ENCODE data around the gene LRRC53. TPM values are rescaled to one million over a fixed set of nuclear protein-coding genes. Genes with fewer than 3 reads are reported as not detected.

The LRRC53 gene
- total RNA-seq, 1 donor from 2014 or later = 0.42 TPM

DNA sequence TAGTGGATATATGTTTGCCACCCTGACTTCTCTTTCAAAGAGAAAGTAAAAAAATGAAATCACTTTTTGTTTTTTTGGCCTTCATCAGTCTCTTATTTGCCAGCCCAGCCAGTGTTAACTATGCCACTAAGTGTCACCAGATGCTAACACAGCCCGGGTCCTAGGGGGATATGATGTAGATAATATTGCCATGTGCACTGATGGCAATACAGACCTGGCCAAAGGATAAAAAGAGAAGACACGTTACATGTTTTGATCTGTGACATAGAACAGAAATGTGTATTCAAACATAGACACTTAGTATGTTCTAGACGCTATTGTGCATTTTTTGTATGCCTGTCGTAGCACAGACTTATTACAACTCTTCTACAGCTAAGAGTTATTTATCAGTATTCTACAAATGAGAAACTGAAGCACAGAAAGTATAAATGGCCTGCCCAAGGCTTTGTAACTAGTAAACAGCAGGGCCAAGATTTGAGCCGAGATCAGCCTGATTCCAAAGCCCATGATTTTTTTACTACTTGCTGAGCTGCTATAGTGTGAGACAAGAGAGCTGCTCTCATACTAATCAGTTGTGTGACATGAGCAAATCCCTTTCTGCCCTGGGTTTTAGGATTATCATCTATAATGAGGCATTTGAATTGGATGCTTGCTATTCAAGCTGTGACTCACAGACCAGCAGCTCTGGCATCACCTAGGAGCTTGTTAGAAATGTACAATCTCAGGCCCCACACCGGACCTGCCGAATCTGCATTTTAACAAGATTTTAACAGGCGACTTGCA is 6.3 kb downstream of the LRRC53 start:
- TF ChIP-seq, protein P1, sequence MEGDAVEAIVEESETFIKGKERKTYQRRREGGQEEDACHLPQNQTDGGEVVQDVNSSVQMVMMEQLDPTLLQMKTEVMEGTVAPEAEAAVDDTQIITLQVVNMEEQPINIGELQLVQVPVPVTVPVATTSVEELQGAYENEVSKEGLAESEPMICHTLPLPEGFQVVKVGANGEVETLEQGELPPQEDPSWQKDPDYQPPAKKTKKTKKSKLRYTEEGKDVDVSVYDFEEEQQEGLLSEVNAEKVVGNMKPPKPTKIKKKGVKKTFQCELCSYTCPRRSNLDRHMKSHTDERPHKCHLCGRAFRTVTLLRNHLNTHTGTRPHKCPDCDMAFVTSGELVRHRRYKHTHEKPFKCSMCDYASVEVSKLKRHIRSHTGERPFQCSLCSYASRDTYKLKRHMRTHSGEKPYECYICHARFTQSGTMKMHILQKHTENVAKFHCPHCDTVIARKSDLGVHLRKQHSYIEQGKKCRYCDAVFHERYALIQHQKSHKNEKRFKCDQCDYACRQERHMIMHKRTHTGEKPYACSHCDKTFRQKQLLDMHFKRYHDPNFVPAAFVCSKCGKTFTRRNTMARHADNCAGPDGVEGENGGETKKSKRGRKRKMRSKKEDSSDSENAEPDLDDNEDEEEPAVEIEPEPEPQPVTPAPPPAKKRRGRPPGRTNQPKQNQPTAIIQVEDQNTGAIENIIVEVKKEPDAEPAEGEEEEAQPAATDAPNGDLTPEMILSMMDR (IDR thresholded peaks at IDR 0.05; ENCODE audit: partially characterized antibody, unreplicated experiment) = no peak
- H3K9me3 Mint-ChIP-seq (ENCODE audit: unreplicated experiment) = peaks cover 9% of the 10 kb centered on the region
- DNase-seq = peak; percentile 27
- no peaks in the 10 kb centered on the region for H3K27me3 Mint-ChIP-seq (ENCODE audit: unreplicated experiment)
- peak overlapping the region; percentile 61 for H3K4me3 Mint-ChIP-seq (ENCODE audit: unreplicated experiment)
- peaks cover 35% of the 10 kb centered on the region for H3K4me1 Mint-ChIP-seq (ENCODE audit: low read depth, unreplicated experiment)
- H3K36me3 Mint-ChIP-seq (ENCODE audit: unreplicated experiment) = no peaks in the 10 kb centered on the region
- peak overlapping the region; percentile 94 for H3K27ac Mint-ChIP-seq (ENCODE audit: unreplicated experiment)

DNA sequence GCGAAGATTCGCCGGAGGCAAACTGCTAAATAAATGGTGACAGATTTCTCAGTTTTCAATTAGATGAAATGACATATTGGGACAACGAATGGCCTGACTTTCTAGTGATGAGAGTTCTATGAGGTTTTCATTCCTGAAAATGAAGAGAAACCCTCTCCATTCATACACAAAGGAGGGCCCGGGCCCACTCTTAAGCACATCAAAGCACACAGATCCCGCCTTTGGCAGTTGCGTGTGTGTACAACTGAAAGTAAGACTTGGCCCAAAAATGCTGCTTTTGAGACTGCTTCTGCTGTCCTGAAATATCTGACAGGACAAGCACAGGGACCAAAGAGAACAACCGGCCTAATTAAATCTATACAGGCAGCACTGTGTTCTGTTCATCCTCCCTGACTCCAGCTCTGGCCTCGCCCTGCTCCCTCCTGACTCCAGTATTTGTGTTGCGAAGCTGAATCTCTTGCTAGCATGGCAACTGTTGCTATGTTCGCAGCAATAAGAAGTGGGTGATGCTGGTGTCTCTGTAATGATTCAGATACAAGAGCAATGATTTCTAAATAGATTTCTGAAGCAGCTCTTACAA is 7.4 kb downstream of the LRRC53 start:
- H3K27ac Mint-ChIP-seq (ENCODE audit: unreplicated experiment) = peak overlapping the region; percentile 94
- peaks cover 35% of the 10 kb centered on the region for H3K4me1 Mint-ChIP-seq (ENCODE audit: low read depth, unreplicated experiment)
- TF ChIP-seq, protein P1 (IDR thresholded peaks at IDR 0.05; ENCODE audit: partially characterized antibody, unreplicated experiment) = no peak
- peaks cover 10% of the 10 kb centered on the region for H3K9me3 Mint-ChIP-seq (ENCODE audit: unreplicated experiment)
- H3K27me3 Mint-ChIP-seq (ENCODE audit: unreplicated experiment) = no peaks in the 10 kb centered on the region
- peak; percentile 52 for DNase-seq
- H3K4me3 Mint-ChIP-seq (ENCODE audit: unreplicated experiment) = no peak overlapping the region
- no peaks in the 10 kb centered on the region for H3K36me3 Mint-ChIP-seq (ENCODE audit: unreplicated experiment)

DNA sequence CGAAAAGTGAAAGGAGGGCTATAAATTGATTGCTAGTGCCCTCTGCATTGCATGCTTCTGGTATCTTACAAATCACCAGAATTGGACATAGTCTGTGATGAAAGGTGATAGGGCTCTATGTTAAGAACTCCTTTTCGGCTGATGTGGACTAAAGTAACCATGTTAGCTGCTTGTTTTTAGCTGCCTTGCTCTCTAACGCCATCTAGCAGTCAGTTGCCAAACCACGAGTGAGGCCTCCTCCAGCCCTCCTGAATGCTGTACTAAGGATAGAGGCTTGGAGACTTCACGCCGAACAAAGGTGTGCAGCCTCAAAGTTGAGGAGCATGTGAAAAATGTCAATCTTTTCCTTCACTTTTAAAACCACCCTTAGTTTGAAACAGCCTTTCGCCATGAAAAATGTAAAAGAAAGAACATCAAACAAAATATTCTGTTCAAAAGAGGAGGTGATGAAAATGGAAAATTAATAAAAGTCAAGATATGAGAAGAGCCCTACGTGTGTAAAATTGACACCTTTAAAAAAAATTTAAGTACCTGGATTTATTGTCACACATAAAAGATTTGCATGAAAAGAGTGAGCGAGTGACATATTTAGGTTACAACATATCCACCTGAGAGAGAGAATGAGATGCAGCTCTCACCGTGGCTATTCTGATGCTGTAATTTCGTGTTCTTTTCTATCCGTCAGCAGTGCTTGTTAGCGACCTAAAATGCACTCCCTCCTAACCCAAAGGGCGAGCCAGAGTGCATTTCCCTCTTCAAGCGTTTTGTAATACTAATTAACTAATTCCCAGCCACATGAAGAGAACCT is 8.1 kb downstream of the LRRC53 start:
- peak overlapping the region; percentile 41 for H3K4me3 Mint-ChIP-seq (ENCODE audit: unreplicated experiment)
- H3K36me3 Mint-ChIP-seq (ENCODE audit: unreplicated experiment) = no peaks in the 10 kb centered on the region
- peaks cover 35% of the 10 kb centered on the region for H3K4me1 Mint-ChIP-seq (ENCODE audit: low read depth, unreplicated experiment)
- DNase-seq = peak; percentile 82
- TF ChIP-seq, protein P1 (IDR thresholded peaks at IDR 0.05; ENCODE audit: partially characterized antibody, unreplicated experiment) = peak; percentile 68
- peak overlapping the region; percentile 94 for H3K27ac Mint-ChIP-seq (ENCODE audit: unreplicated experiment)
- H3K9me3 Mint-ChIP-seq (ENCODE audit: unreplicated experiment) = peaks cover 11% of the 10 kb centered on the region
- no peaks in the 10 kb centered on the region for H3K27me3 Mint-ChIP-seq (ENCODE audit: unreplicated experiment)

DNA sequence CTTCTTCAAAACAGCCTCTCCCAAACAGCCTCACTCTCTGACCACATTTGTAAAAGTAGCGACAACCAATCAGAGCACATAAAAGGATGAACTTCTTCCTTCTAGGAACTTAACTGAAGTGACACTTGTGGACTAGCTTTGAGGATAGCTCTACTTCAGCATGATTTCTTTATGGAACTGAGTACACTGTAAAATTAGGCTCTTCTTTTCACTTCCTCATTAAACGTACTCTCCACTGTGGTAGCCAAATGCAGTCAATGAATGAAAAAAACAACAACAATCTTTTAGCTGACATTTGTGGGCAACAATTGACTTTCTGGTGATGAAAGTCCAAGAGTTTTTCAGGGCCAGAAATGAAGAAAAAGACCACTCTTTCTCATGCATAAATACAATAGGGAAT is 9.6 kb downstream of the LRRC53 start:
- Mint-ChIP-seq H3K9me3 (ENCODE audit: unreplicated experiment) (peaks cover 11% of the 10 kb centered on the region), H3K4me3 (ENCODE audit: unreplicated experiment) (no peak overlapping the region), H3K27ac (ENCODE audit: unreplicated experiment) (no peak overlapping the region), H3K27me3 (ENCODE audit: unreplicated experiment) (no peaks in the 10 kb centered on the region), H3K4me1 (ENCODE audit: low read depth, unreplicated experiment) (peaks cover 28% of the 10 kb centered on the region), H3K36me3 (ENCODE audit: unreplicated experiment) (no peaks in the 10 kb centered on the region)
- TF ChIP-seq, protein P1 (IDR thresholded peaks at IDR 0.05; ENCODE audit: partially characterized antibody, unreplicated experiment) = no peak
- DNase-seq = no peak
